HepG2 (cell line): ENCODE results near the gene NOP14. TPM values are rescaled to one million over a fixed set of nuclear protein-coding genes. Genes with fewer than 3 reads are reported as not detected.

Source experiments
- DNMT1 ChIP-seq: sonication (generic); formaldehyde crosslinking; IDR thresholded peaks from 2 replicates; pipeline ENCODE4 v1.5.1; 2020; ENCODE audit warnings: mild to moderate bottlenecking, missing genetic modification reagents
- FOSL2 ChIP-seq: sonication (generic); formaldehyde crosslinking; IDR thresholded peaks from 2 replicates; pipeline ENCODE4 v1.4.0; 2020; ENCODE audit warnings: missing genetic modification reagents
- HDAC1 ChIP-seq: sonication (generic); formaldehyde crosslinking; IDR thresholded peaks from 2 replicates; pipeline ENCODE4 v1.5.1; 2020; ENCODE audit warnings: mild to moderate bottlenecking, missing genetic modification reagents
- JARID2 ChIP-seq: sonication (generic); formaldehyde crosslinking; IDR thresholded peaks from 2 replicates; pipeline ENCODE4 v1.8.1; 2023; ENCODE audit warnings: missing genetic modification reagents, inconsistent platforms; ENCODE audit not compliant: insufficient replicate concordance
- KDM5A ChIP-seq: fragments of 200-600 bp; sonication (generic); IDR thresholded peaks from 2 replicates; pipeline ENCODE4 v1.7.0; 2018; ENCODE audit warnings: antibody characterized with exemption, mild to moderate bottlenecking, low read length, borderline replicate concordance
- KDM5B ChIP-seq: sonication (generic); formaldehyde crosslinking; IDR thresholded peaks from 2 replicates; pipeline ENCODE4 v1.4.0; 2020; ENCODE audit warnings: missing genetic modification reagents, mild to moderate bottlenecking, borderline replicate concordance
- KMT2A ChIP-seq: sonication (generic); formaldehyde crosslinking; IDR thresholded peaks from 2 replicates; pipeline ENCODE4 v1.4.0; 2020; ENCODE audit warnings: missing genetic modification reagents
- NCOA2 ChIP-seq: sonication (generic); formaldehyde crosslinking; IDR thresholded peaks from 2 replicates; pipeline ENCODE4 v1.8.0; 2022; ENCODE audit warnings: inconsistent platforms
- PHB2 ChIP-seq: fragments of 450-650 bp; IDR thresholded peaks from 2 replicates; pipeline ENCODE4 v1.6.1; 2018; ENCODE audit not compliant: partially characterized antibody
- RFX3 ChIP-seq: IDR thresholded peaks from 2 replicates; pipeline ENCODE4 v1.6.1; 2016; ENCODE audit warnings: missing biosample characterization, missing genetic modification reagents
- SNAI1 ChIP-seq: sonication (generic); formaldehyde crosslinking; IDR thresholded peaks from 2 replicates; pipeline ENCODE4 v1.5.0; 2020; ENCODE audit warnings: mild to moderate bottlenecking, missing genetic modification reagents, borderline replicate concordance
- SP2 ChIP-seq: sonication (generic); formaldehyde crosslinking; IDR thresholded peaks from 2 replicates; pipeline ENCODE4 v1.5.1; 2020; ENCODE audit warnings: mild to moderate bottlenecking, missing genetic modification reagents
- YY1 ChIP-seq: IDR thresholded peaks from 2 replicates; pipeline ENCODE4 v1.6.1; 2011; ENCODE audit warnings: low read length, low read depth, moderate library complexity, mild to moderate bottlenecking; ENCODE audit not compliant: insufficient read depth, insufficient replicate concordance
- ZBTB42 ChIP-seq: sonication (generic); formaldehyde crosslinking; IDR thresholded peaks from 2 replicates; pipeline ENCODE4 v1.5.0; 2020; ENCODE audit warnings: mild to moderate bottlenecking, missing genetic modification reagents
- ZFP1 ChIP-seq: IDR thresholded peaks from 2 replicates; pipeline ENCODE4 v1.6.1; 2016
- ZMAT3 ChIP-seq: sonication (generic); formaldehyde crosslinking; conservative IDR thresholded peaks from 2 replicates; pipeline ENCODE4 v1.7.0; 2021; ENCODE audit warnings: missing genetic modification reagents
- ZNF12 ChIP-seq: sonication (generic); formaldehyde crosslinking; IDR thresholded peaks from 2 replicates; pipeline ENCODE4 v1.5.0; 2020; ENCODE audit warnings: missing genetic modification reagents
- ZNF484 ChIP-seq: sonication (generic); formaldehyde crosslinking; IDR thresholded peaks from 2 replicates; pipeline ENCODE4 v1.5.1; 2020; ENCODE audit warnings: mild to moderate bottlenecking, low read depth, missing genetic modification reagents, borderline replicate concordance
- ZNF496 ChIP-seq: sonication (generic); formaldehyde crosslinking; IDR thresholded peaks from 2 replicates; pipeline ENCODE4 v1.8.1; 2023; ENCODE audit warnings: mild to moderate bottlenecking, moderate library complexity, missing genetic modification reagents; ENCODE audit not compliant: insufficient replicate concordance
- ZNF615 ChIP-seq: sonication (generic); formaldehyde crosslinking; IDR thresholded peaks from 2 replicates; pipeline ENCODE4 v1.5.0; 2020; ENCODE audit warnings: mild to moderate bottlenecking, missing genetic modification reagents, borderline replicate concordance
- ZNF7 ChIP-seq: IDR thresholded peaks from 2 replicates; pipeline ENCODE4 v1.6.1; 2016; ENCODE audit warnings: missing biosample characterization, missing genetic modification reagents
- ZNF816 ChIP-seq: sonication (generic); formaldehyde crosslinking; IDR thresholded peaks from 2 replicates; pipeline ENCODE4 v1.8.0; 2022; ENCODE audit warnings: missing genetic modification reagents, mild to moderate bottlenecking, borderline replicate concordance
- ZNF883 ChIP-seq: sonication (generic); formaldehyde crosslinking; IDR thresholded peaks from 2 replicates; pipeline ENCODE4 v1.5.1; 2020; ENCODE audit warnings: mild to moderate bottlenecking, missing genetic modification reagents; ENCODE audit errors: not compliant biosample characterization
- polyA plus RNA-seq, 8 experiments: library from polyadenylated mRNA; depleted of rRNA in 3 of 8; stranded (reverse) in 7 of 8; unstranded in 1 of 8; fragments of >200 nt; fragmentation: Illumina TruSeq in 4 of 8; extraction: Trizol in 4 of 8; gene quantifications; 2 replicates each; pipeline versions ENCODE4 v1.2.1 to v1.2.3, GENCODE V29; 2011 to 2016; ENCODE audit warnings: low read depth in 4 of 8, missing spikeins in 1 of 8, mixed read lengths in 1 of 8; ENCODE audit not compliant: insufficient read depth in 1 of 8
- total RNA-seq, 5 experiments: library from RNA; depleted of rRNA; stranded (reverse); fragments of >200 nt; fragmentation: Illumina TruSeq; extraction: Trizol; gene quantifications; 2 replicates each; pipeline ENCODE4 v1.2.3, GENCODE V29; 2016; ENCODE audit warnings: low read depth in 1 of 5
- TF ChIP-seq, protein P1 (sequence below): IDR thresholded peaks from 2 replicates; pipeline ENCODE4 v1.6.1; 2016; ENCODE audit warnings: low read depth
- TF ChIP-seq, protein P2 (sequence below): IDR thresholded peaks from 2 replicates; pipeline ENCODE4 v1.6.1; 2016; ENCODE audit warnings: missing genetic modification reagents, missing compliant biosample characterization
- TF ChIP-seq, protein P3 (sequence below): IDR thresholded peaks from 2 replicates; pipeline ENCODE4 v1.6.1; 2018; ENCODE audit warnings: missing genetic modification reagents

The NOP14 gene
- total and polyA plus RNA-seq, 2 of the 13 experiments (the other 11 are each of a cell fraction or from before 2014, with no cell fraction given): 6.9 to 47.9 TPM

DNA sequence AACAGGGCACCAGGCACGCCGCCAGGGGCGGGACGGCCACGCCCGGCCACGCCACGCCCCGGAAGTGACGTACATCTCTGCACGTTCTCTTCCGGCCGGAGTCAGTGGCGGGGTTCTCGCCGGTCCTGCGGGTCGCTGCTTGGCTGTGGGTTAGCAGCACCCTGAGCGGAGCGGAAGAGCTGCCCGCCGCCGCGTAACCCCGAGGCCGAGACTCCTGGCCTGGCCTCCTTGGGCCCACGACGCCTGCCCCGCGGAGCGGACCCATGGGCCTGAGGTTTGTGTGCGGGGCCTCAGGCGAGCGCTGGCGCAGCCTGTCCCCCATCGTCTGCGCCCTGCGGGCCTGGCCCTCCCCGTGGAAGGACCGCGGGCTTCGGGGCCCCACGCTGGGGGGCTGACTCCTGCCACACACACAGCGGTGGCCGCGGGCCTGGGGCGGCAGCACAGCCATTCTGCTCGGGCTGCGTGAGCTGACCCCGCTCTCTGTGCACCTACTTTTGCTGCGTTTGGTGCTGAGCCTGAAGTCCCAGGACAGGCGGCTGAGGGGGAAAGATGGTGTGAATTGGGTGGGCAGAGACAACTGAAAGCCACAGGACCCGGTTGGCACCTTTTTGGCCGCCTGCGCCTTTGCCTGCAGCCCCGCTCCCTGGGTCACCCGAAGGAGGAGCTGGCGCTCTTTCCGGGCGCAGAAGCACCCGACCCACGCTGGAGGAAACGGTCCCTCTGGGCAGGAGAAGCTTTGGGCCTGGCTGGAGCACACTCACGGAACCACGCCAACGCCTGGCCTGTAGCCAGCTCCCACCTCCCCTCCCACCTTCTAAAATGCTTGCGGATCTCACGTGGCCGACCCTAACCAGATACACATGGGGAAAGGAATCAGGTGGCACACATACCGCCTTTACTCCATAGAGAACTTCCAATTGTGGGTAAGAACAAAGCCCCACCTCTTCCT lies 28.1 kb downstream of the NOP14 start (continued):
- peak; percentile 91 for TF ChIP-seq KDM5A
- TF ChIP-seq ZBTB42 (CRISPR knock-in tag): 0 out of 2 replicates have a peak, but pooled peaks have one; percentile 57
- peak; percentile 68; the same call in 1 of the 2 replicates for TF ChIP-seq HDAC1 (CRISPR knock-in tag)
- no peak for TF ChIP-seq ZNF7 (CRISPR knock-in tag)
- no peak; the same call in 1 of the 2 replicates for TF ChIP-seq KMT2A (CRISPR knock-in tag)
- no peak for TF ChIP-seq ZNF12
- peak; percentile 74 for TF ChIP-seq DNMT1 (CRISPR knock-in tag)
- no peak for TF ChIP-seq ZFP1 (CRISPR knock-in tag)
- no peak for TF ChIP-seq RFX3 (CRISPR knock-in tag)
- TF ChIP-seq, protein P1, sequence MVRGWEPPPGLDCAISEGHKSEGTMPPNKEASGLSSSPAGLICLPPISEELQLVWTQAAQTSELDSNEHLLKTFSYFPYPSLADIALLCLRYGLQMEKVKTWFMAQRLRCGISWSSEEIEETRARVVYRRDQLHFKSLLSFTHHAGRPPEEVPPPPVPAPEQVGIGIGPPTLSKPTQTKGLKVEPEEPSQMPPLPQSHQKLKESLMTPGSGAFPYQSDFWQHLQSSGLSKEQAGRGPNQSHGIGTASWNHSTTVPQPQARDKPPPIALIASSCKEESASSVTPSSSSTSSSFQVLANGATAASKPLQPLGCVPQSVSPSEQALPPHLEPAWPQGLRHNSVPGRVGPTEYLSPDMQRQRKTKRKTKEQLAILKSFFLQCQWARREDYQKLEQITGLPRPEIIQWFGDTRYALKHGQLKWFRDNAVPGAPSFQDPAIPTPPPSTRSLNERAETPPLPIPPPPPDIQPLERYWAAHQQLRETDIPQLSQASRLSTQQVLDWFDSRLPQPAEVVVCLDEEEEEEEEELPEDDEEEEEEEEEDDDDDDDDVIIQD: no peak
- no peak for TF ChIP-seq PHB2
- TF ChIP-seq ZNF883 (CRISPR knock-in tag): peak; percentile 68
- peak; percentile 34 for TF ChIP-seq YY1
- TF ChIP-seq JARID2 (CRISPR knock-in tag): no peak
- TF ChIP-seq FOSL2 (CRISPR knock-in tag): no peak
- TF ChIP-seq SNAI1: no peak
- TF ChIP-seq SP2 (CRISPR knock-in tag): peak; percentile 66
- TF ChIP-seq ZMAT3 (CRISPR knock-in tag): peak; percentile 69; the same call in 1 of the 2 replicates
- peak; percentile 34; the same call in 1 of the 2 replicates for TF ChIP-seq NCOA2 (CRISPR knock-in tag)
- no peak for TF ChIP-seq ZNF484
- TF ChIP-seq ZNF816: no peak
- TF ChIP-seq, protein P2, sequence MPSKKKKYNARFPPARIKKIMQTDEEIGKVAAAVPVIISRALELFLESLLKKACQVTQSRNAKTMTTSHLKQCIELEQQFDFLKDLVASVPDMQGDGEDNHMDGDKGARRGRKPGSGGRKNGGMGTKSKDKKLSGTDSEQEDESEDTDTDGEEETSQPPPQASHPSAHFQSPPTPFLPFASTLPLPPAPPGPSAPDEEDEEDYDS (CRISPR knock-in tag): peak; percentile 55
- no peak for TF ChIP-seq ZNF615
- TF ChIP-seq ZNF496: no peak
- TF ChIP-seq KDM5B (CRISPR knock-in tag): peak; percentile 65; the same call in 1 of the 2 replicates
- TF ChIP-seq, protein P3, sequence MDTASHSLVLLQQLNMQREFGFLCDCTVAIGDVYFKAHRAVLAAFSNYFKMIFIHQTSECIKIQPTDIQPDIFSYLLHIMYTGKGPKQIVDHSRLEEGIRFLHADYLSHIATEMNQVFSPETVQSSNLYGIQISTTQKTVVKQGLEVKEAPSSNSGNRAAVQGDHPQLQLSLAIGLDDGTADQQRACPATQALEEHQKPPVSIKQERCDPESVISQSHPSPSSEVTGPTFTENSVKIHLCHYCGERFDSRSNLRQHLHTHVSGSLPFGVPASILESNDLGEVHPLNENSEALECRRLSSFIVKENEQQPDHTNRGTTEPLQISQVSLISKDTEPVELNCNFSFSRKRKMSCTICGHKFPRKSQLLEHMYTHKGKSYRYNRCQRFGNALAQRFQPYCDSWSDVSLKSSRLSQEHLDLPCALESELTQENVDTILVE (CRISPR knock-in tag): no peak
